ENCODE results near the gene STK17B. TPM values are rescaled to one million over a fixed set of nuclear protein-coding genes. Genes with fewer than 3 reads are reported as not detected.

STK17B gene
- total and polyA plus RNA-seq, 9 of the 15 experiments (the other 6 are each of a cell fraction or from before 2014, with no cell fraction given): 2.3 to 17.7 (median 8.5) TPM

DNA sequence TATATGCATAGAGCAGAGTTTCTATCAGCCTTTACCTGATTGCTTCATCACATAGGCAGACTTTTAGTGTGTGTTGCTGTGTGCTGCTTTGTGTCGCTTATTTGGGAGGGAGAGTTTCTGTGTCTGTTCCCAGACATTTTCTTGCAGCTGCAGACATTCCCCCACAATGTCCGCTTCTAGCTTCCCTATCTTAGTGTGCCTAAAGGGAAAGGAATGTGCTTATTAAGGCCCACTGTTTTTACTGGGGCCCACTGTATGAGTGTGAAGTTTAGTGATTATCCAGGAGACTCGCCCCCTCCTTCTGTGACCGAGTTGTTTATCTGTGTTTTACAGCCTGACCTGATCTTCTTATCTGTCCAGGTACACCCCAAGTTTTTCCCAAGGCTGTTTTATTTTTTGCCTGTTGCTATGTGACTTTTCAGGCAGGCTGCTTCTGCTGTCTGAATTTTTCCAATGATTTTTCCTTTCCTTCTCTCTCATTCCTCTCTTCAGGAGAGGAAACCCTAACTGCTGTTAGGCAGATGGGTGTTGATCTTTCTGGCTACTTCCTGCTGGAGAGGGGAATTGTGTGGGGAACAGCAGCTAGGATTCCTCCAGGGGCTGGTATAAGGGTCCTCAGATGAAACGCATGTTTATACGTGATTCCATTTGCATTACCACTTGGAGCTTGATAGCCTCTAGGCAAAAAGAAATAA, 47.6 kb downstream of the STK17B start (continued):
- TF ChIP-seq, protein P1, sequence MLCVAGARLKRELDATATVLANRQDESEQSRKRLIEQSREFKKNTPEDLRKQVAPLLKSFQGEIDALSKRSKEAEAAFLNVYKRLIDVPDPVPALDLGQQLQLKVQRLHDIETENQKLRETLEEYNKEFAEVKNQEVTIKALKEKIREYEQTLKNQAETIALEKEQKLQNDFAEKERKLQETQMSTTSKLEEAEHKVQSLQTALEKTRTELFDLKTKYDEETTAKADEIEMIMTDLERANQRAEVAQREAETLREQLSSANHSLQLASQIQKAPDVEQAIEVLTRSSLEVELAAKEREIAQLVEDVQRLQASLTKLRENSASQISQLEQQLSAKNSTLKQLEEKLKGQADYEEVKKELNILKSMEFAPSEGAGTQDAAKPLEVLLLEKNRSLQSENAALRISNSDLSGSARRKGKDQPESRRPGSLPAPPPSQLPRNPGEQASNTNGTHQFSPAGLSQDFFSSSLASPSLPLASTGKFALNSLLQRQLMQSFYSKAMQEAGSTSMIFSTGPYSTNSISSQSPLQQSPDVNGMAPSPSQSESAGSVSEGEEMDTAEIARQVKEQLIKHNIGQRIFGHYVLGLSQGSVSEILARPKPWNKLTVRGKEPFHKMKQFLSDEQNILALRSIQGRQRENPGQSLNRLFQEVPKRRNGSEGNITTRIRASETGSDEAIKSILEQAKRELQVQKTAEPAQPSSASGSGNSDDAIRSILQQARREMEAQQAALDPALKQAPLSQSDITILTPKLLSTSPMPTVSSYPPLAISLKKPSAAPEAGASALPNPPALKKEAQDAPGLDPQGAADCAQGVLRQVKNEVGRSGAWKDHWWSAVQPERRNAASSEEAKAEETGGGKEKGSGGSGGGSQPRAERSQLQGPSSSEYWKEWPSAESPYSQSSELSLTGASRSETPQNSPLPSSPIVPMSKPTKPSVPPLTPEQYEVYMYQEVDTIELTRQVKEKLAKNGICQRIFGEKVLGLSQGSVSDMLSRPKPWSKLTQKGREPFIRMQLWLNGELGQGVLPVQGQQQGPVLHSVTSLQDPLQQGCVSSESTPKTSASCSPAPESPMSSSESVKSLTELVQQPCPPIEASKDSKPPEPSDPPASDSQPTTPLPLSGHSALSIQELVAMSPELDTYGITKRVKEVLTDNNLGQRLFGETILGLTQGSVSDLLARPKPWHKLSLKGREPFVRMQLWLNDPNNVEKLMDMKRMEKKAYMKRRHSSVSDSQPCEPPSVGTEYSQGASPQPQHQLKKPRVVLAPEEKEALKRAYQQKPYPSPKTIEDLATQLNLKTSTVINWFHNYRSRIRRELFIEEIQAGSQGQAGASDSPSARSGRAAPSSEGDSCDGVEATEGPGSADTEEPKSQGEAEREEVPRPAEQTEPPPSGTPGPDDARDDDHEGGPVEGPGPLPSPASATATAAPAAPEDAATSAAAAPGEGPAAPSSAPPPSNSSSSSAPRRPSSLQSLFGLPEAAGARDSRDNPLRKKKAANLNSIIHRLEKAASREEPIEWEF (CRISPR knock-in tag; IDR thresholded peaks at IDR 0.05): no peak
- TF ChIP-seq KHSRP (IDR thresholded peaks at IDR 0.05) (peak; percentile 24; the same call in 1 of the 2 replicates), ZNF354B (CRISPR knock-in tag; IDR thresholded peaks at IDR 0.05) (no peak), SRSF3 (IDR thresholded peaks at IDR 0.05; ENCODE audit: insufficient read depth, low read length) (no peak), PRMT5 (CRISPR knock-in tag; IDR thresholded peaks at IDR 0.05) (no peak), TRIM28 (IDR thresholded peaks at IDR 0.05) (no peak), FOXK2 (conservative IDR thresholded peaks at IDR 0.05 in 1 of 2, IDR thresholded peaks at IDR 0.05 in 1 of 2; ENCODE audit: low read depth in 2 of 2) (peak; percentile 58 to 63; a peak in 3 of 4 replicates), SMARCC2 (IDR thresholded peaks at IDR 0.05; ENCODE audit: low read depth) (peak; percentile 73), HDAC8 (tag; IDR thresholded peaks at IDR 0.05) (no peak)
- TF ChIP-seq, protein P2, sequence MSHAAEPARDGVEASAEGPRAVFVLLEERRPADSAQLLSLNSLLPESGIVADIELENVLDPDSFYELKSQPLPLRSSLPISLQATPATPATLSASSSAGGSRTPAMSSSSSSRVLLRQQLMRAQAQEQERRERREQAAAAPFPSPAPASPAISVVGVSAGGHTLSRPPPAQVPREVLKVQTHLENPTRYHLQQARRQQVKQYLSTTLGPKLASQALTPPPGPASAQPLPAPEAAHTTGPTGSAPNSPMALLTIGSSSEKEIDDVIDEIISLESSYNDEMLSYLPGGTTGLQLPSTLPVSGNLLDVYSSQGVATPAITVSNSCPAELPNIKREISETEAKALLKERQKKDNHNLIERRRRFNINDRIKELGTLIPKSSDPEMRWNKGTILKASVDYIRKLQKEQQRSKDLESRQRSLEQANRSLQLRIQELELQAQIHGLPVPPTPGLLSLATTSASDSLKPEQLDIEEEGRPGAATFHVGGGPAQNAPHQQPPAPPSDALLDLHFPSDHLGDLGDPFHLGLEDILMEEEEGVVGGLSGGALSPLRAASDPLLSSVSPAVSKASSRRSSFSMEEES (CRISPR knock-in tag; IDR thresholded peaks at IDR 0.05): no peak
- TF ChIP-seq, protein P3, sequence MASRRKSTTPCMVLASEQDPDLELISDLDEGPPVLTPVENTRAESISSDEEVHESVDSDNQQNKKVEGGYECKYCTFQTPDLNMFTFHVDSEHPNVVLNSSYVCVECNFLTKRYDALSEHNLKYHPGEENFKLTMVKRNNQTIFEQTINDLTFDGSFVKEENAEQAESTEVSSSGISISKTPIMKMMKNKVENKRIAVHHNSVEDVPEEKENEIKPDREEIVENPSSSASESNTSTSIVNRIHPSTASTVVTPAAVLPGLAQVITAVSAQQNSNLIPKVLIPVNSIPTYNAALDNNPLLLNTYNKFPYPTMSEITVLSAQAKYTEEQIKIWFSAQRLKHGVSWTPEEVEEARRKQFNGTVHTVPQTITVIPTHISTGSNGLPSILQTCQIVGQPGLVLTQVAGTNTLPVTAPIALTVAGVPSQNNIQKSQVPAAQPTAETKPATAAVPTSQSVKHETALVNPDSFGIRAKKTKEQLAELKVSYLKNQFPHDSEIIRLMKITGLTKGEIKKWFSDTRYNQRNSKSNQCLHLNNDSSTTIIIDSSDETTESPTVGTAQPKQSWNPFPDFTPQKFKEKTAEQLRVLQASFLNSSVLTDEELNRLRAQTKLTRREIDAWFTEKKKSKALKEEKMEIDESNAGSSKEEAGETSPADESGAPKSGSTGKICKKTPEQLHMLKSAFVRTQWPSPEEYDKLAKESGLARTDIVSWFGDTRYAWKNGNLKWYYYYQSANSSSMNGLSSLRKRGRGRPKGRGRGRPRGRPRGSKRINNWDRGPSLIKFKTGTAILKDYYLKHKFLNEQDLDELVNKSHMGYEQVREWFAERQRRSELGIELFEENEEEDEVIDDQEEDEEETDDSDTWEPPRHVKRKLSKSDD (conservative IDR thresholded peaks at IDR 0.05; ENCODE audit: low read length): no peak
- TF ChIP-seq, protein P4, sequence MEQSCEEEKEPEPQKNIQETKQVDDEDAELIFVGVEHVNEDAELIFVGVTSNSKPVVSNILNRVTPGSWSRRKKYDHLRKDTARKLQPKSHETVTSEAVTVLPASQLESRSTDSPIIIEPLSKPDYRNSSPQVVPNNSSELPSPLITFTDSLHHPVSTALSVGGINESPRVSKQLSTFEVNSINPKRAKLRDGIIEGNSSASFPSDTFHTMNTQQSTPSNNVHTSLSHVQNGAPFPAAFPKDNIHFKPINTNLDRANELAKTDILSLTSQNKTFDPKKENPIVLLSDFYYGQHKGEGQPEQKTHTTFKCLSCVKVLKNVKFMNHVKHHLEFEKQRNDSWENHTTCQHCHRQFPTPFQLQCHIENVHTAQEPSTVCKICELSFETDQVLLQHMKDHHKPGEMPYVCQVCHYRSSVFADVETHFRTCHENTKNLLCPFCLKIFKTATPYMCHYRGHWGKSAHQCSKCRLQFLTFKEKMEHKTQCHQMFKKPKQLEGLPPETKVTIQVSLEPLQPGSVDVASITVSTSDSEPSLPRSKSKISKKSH (CRISPR knock-in tag; IDR thresholded peaks at IDR 0.05): no peak
- TF ChIP-seq, protein P5, sequence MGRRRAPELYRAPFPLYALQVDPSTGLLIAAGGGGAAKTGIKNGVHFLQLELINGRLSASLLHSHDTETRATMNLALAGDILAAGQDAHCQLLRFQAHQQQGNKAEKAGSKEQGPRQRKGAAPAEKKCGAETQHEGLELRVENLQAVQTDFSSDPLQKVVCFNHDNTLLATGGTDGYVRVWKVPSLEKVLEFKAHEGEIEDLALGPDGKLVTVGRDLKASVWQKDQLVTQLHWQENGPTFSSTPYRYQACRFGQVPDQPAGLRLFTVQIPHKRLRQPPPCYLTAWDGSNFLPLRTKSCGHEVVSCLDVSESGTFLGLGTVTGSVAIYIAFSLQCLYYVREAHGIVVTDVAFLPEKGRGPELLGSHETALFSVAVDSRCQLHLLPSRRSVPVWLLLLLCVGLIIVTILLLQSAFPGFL (CRISPR knock-in tag; IDR thresholded peaks at IDR 0.05): no peak
